ENCODE measurements around the gene ULK4. TPM values are rescaled to one million over a fixed set of nuclear protein-coding genes. Genes with fewer than 3 reads are reported as not detected.
A peak's percentile ranks its signal among the peaks of the same experiment; 100 is the strongest.

The ULK4 gene
- total RNA-seq, 1 experiment from 2014 or later = 6.3 TPM

DNA sequence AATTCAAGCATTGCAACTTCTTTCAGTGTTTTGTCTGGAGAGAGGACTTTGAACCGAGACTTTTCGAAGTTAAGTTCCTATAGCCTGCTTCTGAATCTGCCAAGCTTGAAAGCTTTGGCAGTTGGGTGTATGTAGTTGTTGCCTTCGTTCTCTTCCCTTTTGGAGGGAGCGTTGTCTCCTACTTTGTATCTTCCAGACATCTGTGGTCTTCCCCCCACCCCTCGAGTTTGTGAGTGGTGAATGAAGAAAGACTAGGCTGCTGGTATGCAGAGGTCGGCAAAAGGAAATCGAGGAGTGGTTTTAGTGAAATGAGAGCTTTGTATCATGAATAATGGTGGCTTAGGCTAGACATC is 761.3 kb downstream of the ULK4 start:
- RAD21 ChIA-PET (ENCODE audit: low non-redundant PET in 1 of 2, low total read pairs in 2 of 2, uncharacterized antibody in 2 of 2, unreplicated experiment in 2 of 2) = no interaction called here
- H3K36me3 ChIP-seq (ENCODE audit: control insufficient read depth in 1 of 2, insufficient read depth in 2 of 2, low read length in 2 of 2) = no peaks in the 10 kb centered on the region
- DNase-seq (ENCODE audit: low read depth, low spot score) = no peak
- no peaks in the 10 kb centered on the region for H3K27me3 ChIP-seq (ENCODE audit: insufficient read depth, low read length)
- H4K20me1 ChIP-seq (ENCODE audit: insufficient read depth) = peaks cover 46% of the 10 kb centered on the region
- CTCF ChIA-PET = no interaction called here
- H3K9me2 ChIP-seq (ENCODE audit: insufficient read depth) = no peaks in the 10 kb centered on the region
- no peak for ATAC-seq
- peak overlapping the region; percentile 88 for H3K4me2 ChIP-seq (ENCODE audit: low read length)
- no peak overlapping the region for H2AFZ ChIP-seq (ENCODE audit: low read depth, low read length, poor library complexity, severe bottlenecking)
- POLR2A ChIA-PET = no interaction called here
- H3K4me1 ChIP-seq (ENCODE audit: control insufficient read depth in 1 of 2, insufficient read depth in 2 of 2, low read length in 2 of 2) = peaks cover 20 to 32% of the 10 kb centered on the region in 2 experiments
- H3K9ac ChIP-seq (ENCODE audit: low read length) = no peak overlapping the region
- BruUV-seq (replicated peaks) = no TSS peak
- H3K4me3 ChIP-seq (replicated peaks in 1 of 2; ENCODE audit: low read depth in 1 of 2, low read length in 2 of 2) = peak overlapping the region; percentile 85 to 91
- no peak for TF ChIP-seq ZNF274 (IDR thresholded peaks at IDR 0.05; ENCODE audit: low read depth, low read length)
- TF ChIP-seq YY1 (IDR thresholded peaks at IDR 0.05; ENCODE audit: extremely low read depth, insufficient replicate concordance, low read depth, low read length) = no peak
- TF ChIP-seq CBX3 (IDR thresholded peaks at IDR 0.05; ENCODE audit: low read depth) = no peak
- no peak for TF ChIP-seq JUND (IDR thresholded peaks at IDR 0.05)
- TF ChIP-seq MAX (IDR thresholded peaks at IDR 0.05) = no peak
- TF ChIP-seq, protein P1, sequence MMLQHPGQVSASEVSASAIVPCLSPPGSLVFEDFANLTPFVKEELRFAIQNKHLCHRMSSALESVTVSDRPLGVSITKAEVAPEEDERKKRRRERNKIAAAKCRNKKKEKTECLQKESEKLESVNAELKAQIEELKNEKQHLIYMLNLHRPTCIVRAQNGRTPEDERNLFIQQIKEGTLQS (IDR thresholded peaks at IDR 0.05) = no peak
- TF ChIP-seq POLR2A (IDR thresholded peaks at IDR 0.05; ENCODE audit: borderline replicate concordance, extremely low read depth, insufficient read depth, insufficient read length) = no peak
- no peak for TF ChIP-seq RAD21 (IDR thresholded peaks at IDR 0.05; ENCODE audit: low read depth)
- no peak for TF ChIP-seq SP1 (IDR thresholded peaks at IDR 0.05; ENCODE audit: low read depth)
- TF ChIP-seq POLR2AphosphoS5 (IDR thresholded peaks at IDR 0.05; ENCODE audit: low read depth, low read length) = no peak
- no peak for TF ChIP-seq CEBPB (IDR thresholded peaks at IDR 0.05; ENCODE audit: low read depth)
- no peak for TF ChIP-seq CTCF (IDR thresholded peaks at IDR 0.05 in 2 of 3, conservative IDR thresholded peaks at IDR 0.05 in 1 of 3; ENCODE audit: borderline replicate concordance in 1 of 3, insufficient read depth in 1 of 3, low read depth in 2 of 3, low read length in 2 of 3)
- no peak for TF ChIP-seq EZH2phosphoT487 (IDR thresholded peaks at IDR 0.05; ENCODE audit: borderline replicate concordance)
- TF ChIP-seq SIN3A (IDR thresholded peaks at IDR 0.05; ENCODE audit: low read depth) = no peak
- no peak for TF ChIP-seq REST (IDR thresholded peaks at IDR 0.05; ENCODE audit: low read depth)
- no peak overlapping the region for H3K27ac ChIP-seq (ENCODE audit: low read depth, low read length)
- H3K79me2 ChIP-seq (ENCODE audit: insufficient read depth, low read length) = peaks cover 62% of the 10 kb centered on the region
- intact Hi-C loops (cut with micrococcal nuclease) = loop anchor here (5.0 to 10.0 kb wide), 2 partner anchors 618 to 876 kb away; no protein-coding TSS in a partner anchor
- no peaks in the 10 kb centered on the region for H3K9me3 ChIP-seq (ENCODE audit: control insufficient read depth in 1 of 2, insufficient read depth in 1 of 2, low read depth in 1 of 2, low read length in 2 of 2)
